Skin of body (tissue), 2 donors: ENCODE measurements around the gene ACSBG1. TPM values are rescaled to one million over a fixed set of nuclear protein-coding genes. Genes with fewer than 3 reads are reported as not detected.

Experiments
- DNase-seq: peaks from one replicate; lab custom pipeline; 2025; lab: John Stamatoyannopoulos, UW
- total RNA-seq: library from RNA; depleted of rRNA; stranded (reverse); fragments of >200 nt; gene quantifications from one replicate; pipeline ENCODE4 v1.2.3, GENCODE V29; 2014

The ACSBG1 gene, protein sequence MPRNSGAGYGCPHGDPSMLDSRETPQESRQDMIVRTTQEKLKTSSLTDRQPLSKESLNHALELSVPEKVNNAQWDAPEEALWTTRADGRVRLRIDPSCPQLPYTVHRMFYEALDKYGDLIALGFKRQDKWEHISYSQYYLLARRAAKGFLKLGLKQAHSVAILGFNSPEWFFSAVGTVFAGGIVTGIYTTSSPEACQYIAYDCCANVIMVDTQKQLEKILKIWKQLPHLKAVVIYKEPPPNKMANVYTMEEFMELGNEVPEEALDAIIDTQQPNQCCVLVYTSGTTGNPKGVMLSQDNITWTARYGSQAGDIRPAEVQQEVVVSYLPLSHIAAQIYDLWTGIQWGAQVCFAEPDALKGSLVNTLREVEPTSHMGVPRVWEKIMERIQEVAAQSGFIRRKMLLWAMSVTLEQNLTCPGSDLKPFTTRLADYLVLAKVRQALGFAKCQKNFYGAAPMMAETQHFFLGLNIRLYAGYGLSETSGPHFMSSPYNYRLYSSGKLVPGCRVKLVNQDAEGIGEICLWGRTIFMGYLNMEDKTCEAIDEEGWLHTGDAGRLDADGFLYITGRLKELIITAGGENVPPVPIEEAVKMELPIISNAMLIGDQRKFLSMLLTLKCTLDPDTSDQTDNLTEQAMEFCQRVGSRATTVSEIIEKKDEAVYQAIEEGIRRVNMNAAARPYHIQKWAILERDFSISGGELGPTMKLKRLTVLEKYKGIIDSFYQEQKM
- total RNA-seq, result 23.6 TPM

DNA sequence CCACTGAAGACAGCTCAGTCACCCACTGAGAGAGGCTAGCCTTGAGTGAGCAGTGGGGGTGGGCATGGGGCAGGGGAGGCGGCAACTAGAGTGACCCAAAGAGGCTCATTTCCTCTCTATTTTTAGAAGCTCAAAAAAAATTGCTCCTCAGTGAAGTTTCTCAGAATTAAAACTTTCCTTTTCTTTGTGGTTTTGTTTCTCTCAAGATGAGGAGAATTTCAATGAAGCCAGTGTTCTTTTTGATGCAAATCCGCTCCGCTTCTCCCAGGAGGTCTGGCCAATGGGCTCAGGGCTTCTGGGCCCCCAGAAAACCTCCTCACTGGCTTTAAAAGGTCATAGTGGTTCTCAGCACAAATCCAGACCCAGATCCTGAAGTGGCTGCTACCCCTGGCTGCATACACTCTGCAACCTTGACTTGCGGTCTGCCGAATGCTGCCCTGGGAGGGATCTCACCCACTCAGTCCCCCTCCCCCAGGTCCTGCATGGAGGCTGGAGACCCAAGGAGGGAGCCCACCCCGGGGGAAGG lies at the start of gene ACSBG1:
Gene ACSBG1 (minus strand): TSS at position 51 of the 526 bp plus-strand sequence. CDS start 64 bp downstream, outside the sequence.
- no peak for DNase-seq

DNA sequence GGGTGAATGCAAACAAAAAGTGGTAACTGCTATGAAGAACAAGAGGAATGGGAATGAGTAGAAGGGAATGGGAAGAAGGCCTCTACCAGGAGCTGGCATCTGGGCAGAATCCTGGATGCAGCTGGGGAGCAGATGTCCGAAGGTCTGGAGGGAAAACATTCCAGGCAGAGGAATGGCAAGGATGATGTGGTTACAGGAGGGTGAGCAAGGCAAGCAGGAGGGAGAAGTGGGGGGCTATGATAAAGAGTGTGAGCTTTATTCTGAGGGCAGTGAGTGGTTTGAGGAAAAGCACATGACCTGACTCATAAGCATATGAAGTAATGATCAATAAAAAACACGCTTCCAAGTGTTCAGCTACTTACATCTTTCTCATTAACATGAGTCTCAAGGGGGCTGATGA lies 48.0 kb upstream of the ACSBG1 start:
- no peak for DNase-seq

DNA sequence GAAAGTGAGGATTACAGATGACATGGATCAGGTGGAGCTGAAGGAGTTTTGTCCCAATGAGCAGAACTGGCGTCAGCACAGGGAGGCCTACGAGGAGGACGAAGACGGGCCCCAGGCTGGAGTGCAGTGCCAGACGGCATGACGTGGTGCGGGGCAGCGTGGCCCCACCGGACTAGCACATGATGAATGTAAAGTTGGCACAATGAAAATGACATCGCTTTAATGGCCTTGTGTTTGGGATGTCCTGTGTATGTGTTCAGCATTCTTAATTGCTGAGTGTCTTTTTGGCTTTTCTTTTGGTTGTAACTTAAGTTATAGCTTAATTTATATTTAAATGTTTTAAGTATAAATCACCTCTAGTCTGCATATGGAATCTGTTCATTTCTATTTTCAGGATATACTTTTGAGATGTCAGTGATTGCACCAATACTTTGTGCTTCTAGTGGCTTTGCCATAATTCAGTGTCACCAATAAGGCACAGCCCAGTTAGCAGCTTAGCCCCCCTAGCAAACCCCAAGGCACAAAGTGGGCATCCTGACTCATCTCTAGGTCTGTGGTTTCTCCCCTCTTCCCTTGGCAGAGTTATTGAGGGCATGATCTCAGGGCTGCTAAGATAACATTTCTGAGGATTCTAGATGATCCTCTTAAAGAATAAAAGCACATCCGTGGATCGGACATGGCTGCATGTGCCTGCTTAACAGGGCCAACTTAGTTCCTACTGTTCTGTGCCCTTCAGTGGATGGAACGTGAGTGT lies 46.1 kb upstream of the ACSBG1 start:
- DNase-seq, result no peak

DNA sequence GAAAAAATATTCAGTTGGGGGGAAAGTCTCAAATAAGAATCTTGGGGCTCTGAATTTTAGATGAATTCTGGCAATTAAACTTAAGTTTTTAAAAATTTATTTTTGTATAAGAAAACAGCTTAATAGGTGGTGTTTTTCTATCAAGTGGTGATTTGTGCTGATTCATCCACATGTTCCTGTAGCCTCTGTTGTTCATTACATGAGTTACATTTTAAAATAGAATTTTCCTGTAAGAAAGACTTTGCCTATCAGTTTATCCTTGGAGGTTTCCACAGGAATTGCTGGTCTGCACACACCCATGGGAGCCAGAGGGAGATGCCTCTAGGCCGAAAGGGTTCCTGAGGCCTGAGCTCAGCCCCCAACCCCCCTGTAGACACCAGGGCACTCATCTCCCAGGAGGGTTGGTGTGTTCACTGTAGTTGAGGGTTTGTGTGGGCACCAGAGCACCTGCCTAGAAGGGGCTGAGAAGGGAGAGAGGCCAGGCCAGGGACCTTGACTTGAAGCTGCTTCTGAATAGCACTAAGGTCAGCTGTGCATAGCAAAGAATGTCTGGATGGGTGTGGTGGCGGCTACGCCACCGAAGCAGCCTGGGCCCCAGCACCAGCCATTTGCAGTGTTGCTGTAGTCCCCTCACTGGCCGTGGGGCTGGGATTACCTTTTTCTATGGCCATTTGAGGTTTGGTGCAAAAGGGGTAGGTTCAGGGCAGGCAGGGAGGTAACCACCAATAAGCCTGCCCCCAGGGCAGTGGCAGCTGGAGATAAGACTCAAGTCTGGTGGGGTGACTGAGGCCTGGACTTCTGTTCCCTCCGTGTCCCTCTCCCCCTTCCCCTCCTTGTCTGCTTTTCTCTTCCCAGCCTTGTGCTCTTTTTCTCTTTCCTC lies 41.9 kb upstream of the ACSBG1 start:
- no peak for DNase-seq

DNA sequence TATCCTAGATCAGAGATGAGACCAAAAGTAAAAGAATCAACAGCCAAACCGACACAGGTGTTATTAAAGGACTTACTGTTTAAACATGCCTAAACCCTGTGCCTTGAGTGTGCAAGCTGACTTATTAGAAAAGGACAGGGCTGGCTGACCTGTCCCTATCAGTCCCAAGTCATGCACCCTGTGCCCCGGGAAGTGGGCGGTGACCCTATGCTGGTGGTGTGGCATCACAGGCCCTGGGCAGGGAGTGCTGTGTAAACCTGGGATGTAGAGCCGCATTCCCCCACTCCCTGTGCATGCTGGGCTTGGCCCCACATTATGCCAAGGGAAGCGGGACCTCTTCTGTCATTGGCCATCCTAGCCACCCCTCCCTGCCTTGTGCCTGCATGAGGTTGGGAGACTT lies 40.6 kb upstream of the ACSBG1 start:
- DNase-seq, result no peak

DNA sequence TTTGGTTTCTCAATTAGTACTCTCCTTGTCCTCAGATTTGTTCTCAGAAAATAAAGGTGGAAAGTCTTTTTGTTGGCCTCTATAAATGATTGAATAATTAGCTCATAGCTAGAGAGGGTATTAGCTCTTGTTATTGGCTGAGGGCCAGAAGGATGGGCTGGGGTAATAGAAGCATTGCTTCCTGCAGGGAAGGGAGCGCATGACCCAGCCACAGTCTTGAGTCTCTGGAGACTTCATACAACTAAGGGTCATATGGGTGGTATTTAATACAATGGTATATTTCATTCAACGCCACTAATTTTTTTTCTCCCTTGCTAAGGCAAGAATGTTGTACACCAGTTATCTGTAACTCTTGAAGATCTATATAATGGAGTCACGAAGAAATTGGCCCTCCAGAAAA lies 38.4 kb upstream of the ACSBG1 start:
- no peak for DNase-seq

DNA sequence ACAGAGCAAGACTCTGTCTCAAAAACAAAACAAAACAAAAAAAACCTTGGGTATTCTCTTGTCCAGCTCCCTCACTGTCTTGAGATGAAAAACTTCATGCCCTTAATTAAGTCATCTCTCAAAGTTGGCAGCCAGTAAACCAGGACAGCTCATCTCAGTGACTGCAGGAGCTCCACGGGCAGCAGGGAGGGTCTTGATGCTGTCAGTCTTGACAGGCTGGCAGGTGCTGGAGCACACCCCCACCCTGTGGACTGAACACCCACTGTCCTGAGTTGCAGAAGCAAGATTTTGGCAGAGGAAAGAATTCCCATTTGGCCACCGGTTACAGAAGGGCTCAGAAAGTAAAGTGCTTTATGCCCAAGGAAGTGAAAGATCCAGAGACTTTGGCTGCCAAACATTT lies 38.0 kb upstream of the ACSBG1 start:
- DNase-seq, result no peak

DNA sequence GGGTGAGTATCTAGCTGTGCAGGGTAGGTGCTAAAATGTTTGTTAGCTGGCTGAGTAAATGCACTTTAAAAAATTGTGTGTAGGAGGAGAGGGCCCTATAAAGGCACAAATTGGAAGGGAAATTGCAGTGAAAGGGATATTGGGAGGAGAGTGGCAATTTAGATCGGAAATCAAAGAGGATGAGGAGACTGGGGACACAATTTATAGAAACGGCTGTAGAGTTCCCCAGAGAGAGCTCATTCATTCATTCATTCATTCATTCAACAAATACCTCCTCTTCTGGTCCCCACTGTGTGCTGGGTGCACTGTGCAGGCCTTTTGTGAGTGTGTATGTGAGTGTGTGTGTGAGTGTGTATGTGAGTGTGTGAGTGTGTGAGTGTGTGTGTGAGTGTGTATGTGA lies 32.4 kb upstream of the ACSBG1 start:
- no peak for DNase-seq

DNA sequence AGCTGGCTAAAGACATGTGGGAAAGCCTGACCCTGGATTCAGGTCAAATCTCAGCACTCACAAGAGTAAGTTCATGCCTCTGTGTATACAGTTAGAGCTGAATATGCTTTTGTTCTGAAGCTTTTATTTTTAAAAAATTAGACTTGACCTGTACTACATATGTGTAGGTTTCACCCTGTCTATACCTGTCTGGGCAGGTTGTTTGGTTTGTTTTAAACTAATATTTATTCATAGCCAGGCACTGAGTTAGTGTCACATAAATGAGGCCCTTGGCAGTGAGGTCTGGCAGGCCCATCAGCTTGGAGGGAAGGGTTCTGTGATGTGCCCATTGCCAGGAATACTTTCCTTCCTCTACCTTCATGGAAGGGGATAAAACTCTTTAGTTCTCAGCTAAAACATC lies 31.9 kb upstream of the ACSBG1 start:
- no peak for DNase-seq

DNA sequence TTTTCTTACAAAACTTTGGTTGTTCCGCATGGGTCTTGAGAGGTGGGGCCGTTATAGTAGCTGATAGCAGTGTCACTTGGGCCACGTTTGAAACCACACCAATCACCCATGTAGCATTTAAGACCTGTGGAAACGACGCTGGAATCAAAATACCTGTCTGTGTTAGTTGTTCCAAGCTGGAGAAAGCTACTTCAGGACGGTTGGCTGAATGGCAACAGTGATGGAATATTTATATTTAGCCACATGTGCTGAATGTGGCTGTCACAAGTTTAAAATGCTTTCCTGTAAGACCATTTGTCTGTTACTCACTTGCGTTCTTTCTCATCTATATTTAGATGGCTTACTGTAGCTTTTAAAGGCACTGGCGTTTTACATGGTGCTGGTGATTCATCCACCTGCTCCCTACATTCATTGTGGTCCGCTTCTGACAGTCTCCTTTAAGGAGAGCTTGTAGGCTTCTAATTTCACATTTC lies 31.4 kb upstream of the ACSBG1 start:
- DNase-seq, result peak; percentile 52

DNA sequence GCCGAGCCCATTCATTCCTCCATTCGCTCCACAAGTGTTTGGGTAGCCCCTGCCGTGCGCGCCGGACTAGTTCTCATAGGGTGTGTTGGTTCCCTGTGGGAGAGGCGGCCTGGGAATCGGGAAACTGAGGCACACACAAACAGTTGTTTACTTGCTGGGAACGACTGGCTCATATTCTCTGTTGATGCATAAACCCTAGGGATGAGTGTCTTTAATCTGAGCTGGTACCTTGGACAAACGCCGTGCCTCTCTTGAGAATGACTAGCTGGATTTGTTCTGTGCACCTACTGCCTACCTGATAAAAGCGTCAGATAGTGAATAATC lies 30.7 kb upstream of the ACSBG1 start:
- DNase-seq, result no peak

DNA sequence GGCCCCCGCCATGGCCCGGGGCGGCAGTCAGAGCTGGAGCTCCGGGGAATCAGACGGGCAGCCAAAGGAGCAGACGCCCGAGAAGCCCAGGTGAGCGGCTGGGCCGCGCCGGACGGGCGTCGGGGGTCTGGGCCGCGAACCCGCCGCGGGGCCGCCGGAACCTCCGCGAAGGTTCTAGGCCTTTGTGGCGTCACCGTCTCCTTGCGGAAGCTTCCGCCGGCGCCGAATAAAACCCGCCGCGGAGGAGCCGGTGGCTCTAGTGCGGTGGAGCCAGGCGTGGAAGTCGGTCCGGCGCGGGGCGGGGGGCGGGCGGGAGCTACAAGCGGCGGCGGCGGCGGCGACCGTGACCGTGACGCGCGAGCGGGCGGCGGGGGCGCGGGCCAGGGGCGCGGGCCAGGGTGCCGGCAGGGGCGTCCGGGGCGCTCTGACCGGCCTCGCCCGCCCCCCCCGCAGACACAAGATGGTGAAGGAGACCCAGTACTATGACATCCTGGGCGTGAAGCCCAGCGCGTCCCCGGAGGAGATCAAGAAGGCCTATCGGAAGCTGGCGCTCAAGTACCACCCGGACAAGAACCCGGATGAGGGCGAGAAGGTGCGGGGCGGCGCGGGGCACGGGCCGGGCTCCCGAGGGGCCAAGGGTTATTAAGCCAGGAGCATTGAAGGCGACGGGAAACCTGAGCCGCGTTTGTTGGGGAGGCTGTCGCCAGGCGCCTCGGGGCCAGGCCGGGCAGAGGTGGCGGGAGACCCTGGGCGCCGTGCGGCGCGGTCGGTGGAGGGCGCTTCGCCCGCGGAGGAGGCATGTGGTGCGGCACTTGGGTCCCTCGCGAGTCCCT lies 30.2 kb upstream of the ACSBG1 start, which contains the start of gene DNAJA4:
Gene DNAJA4 (plus strand): TSS at position 259 of the 833 bp plus-strand sequence. CDS start 202 bp downstream, at position 461.
- DNase-seq, result no peak

DNA sequence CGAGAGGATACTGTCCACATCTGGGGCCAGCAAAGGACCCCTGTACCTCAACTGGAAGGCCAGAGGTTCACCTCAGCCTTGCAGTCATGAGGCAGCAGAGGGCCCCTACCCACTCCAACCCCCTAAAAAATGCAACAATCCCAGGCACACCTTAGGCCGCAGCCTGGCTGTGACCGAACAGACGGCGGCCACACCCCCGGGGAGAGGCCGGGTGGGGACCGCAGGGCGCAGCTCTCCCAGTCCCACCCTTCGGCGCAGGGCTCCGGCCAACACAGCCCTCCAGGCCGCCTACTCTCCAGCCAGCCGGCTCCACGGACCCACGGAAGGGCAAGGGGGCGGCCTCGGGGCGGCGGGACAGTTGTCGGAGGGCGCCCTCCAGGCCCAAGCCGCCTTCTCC lies 29.5 kb upstream of the ACSBG1 start:
- no peak for DNase-seq

DNA sequence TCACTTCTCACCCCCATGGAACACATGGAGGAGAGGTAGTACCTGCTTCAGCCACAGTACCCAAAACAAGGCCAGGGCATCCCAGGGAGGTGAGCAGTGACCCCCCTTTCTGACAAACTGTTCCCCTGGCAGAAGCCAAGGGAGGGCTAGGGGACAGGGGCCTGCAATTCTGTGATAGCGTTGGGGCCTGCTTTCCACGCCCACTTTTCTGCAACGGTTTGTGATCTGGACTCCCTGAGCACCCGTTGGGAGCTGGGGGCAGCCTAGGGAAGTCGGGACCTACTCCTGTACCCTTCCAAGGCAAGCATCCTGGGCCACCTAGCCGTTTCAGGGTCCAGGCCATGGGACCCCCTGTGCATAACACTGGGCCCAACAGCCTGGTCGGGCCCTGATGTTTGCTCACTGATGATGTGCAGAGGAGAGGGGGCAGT lies 29.0 kb upstream of the ACSBG1 start:
- no peak for DNase-seq

DNA sequence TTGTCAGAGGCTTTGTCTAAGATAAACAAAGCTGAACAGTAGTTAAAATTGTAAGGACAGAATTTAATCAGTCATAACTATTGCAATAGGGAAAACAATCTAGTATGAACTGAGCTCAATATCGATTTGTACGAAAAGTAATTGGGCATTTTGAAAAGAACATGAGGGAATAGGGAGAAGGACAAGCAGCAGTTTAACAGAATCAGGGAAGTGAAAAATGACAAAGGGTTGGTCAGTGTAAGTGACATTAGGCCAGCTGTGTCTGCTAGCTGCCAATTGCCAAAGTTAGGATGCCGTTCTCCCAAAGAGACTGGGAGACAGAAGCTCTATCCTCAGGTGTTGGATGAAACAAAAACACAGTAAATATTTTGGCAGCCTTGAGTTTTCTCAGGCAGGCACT lies 26.7 kb upstream of the ACSBG1 start:
- DNase-seq, result no peak

DNA sequence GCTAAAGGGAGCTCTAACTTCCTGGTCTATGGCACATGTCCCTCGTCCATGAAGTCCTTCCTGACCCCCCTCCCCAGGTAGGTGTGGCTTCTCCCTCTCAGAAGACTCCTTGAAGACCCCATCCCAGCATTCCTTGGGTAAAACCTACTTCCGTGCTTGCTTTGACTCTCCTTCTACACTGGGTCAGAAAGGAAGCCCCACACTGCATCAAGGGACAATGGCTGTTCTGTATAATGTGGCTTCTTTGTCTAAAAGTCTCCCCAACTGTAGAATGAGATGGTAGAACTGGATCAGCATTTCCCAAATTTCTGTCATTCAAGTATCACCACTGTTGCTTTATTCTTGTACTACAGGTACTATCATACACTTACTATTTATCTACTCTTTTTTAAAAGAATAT lies 26.1 kb upstream of the ACSBG1 start:
- no peak for DNase-seq

DNA sequence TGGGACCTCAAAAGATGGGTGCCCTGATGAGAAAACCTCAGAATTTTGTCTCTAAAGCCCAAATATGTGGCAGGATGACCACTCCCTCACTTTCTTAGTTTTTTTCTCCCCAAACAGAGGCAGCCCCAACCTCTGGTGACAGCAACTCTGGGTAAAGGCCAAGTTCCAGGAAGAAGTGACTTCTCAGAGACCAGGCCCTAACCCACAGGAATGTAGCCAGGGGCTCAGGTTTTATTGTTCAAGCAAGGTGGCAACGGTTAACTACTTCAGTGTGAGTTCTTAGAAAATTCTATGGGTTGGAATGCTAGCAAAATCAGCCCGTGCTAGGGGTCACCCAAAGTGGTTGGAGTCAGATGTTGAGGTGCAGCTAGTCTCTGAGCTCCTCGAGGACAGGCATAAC lies 24.9 kb upstream of the ACSBG1 start:
- no peak for DNase-seq

DNA sequence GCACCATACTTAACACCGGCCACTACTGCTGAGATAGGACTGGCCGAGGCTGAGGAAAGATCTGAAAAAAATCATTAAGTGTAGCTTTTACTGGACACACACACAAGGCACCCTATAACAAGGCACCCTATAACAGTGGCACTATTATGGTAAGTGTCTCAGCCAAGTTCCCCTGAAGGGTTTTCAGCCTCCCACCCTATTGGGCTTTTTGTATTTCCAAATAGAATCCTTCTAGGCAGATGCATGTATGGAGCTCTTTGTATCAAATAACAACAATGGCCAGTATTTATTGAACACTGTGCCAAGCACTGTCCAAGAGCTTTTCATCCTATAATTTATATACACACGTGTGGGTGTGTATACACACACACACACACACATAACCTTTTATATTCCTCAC lies 23.3 kb upstream of the ACSBG1 start:
- no peak for DNase-seq

DNA sequence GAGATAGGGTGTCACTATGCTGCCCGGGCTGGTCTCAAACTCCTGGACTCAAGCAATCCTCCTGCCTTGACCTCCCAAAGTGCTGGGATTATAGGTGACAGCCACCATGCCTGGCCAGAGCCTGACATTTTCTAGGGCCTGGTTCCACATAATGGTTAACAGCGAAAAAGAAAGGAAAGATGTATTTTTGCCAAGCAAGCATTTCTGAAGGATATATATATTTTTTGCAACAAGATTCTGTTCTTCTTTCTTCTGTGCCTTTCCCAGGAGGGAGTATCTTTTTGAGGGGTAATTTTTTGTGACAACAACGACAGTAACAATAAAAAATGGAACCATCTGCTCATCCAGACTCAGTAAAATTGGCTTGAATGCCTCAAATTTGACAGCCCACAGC lies 21.7 kb upstream of the ACSBG1 start:
- DNase-seq, result no peak
